NCI-H510A (cell line): Measurements from ENCODE around the gene CCER1.

ENCODE experiments used
- DNase-seq: peaks from one replicate; lab custom pipeline; 2025; lab: John Stamatoyannopoulos, UW

CCER1 gene

GRCh38 chr12:90965204-90965603 lies 10.2 kb upstream of the CCER1 start:
- DNase-seq = no peak

- no peak for DNase-seq
Measured at GRCh38 chr12:90964616-90965015, 9.6 kb upstream of the CCER1 start.

GRCh38 chr12:90963946-90964345 lies 9.0 kb upstream of the CCER1 start:
- DNase-seq = no peak

GRCh38 chr12:90961154-90961553 lies 6.2 kb upstream of the CCER1 start:
- DNase-seq = no peak

- no peak for DNase-seq
Measured at GRCh38 chr12:90959538-90960139, 4.7 kb upstream of the CCER1 start.

GRCh38 chr12:90959032-90959431 lies 4.1 kb upstream of the CCER1 start:
- DNase-seq = no peak

- no peak for DNase-seq
Measured at GRCh38 chr12:90958347-90958746, 3.4 kb upstream of the CCER1 start.

GRCh38 chr12:90954428-90954827 lies 548 bp downstream of the CCER1 start:
- no peak for DNase-seq

- no peak for DNase-seq
Measured at GRCh38 chr12:90953956-90954421, 987 bp downstream of the CCER1 start.

GRCh38 chr12:90951432-90952105 lies 3.4 kb downstream of the CCER1 start:
- no peak for DNase-seq

- no peak for DNase-seq
Measured at GRCh38 chr12:90947869-90948268, 7.1 kb downstream of the CCER1 start.

GRCh38 chr12:90945070-90945649 lies 9.8 kb downstream of the CCER1 start:
- DNase-seq = no peak

GRCh38 chr12:90943255-90943654 lies 11.7 kb downstream of the CCER1 start:
- no peak for DNase-seq

GRCh38 chr12:90940872-90941499 lies 14.0 kb downstream of the CCER1 start:
- DNase-seq = peak; percentile 23

GRCh38 chr12:90939382-90939781 lies 15.6 kb downstream of the CCER1 start:
- DNase-seq = no peak

GRCh38 chr12:90938451-90938850 lies 16.5 kb downstream of the CCER1 start:
- DNase-seq = no peak

- DNase-seq = no peak
Measured at GRCh38 chr12:90937651-90938050, 17.3 kb downstream of the CCER1 start.

GRCh38 chr12:90936230-90937005 lies 18.6 kb downstream of the CCER1 start:
- no peak for DNase-seq

- no peak for DNase-seq
Measured at GRCh38 chr12:90925562-90925961, 29.4 kb downstream of the CCER1 start.

GRCh38 chr12:90924406-90924805 lies 30.6 kb downstream of the CCER1 start:
- DNase-seq = no peak

- DNase-seq = no peak
Measured at GRCh38 chr12:90922145-90922627, 32.8 kb downstream of the CCER1 start.

- DNase-seq = no peak
Measured at GRCh38 chr12:90921536-90921935, 33.4 kb downstream of the CCER1 start.
